NCI-H1417 treated with DMSO at 0.1 percent for 48 hours (cell line): Measurements from ENCODE around the gene MXD1.

Experiments used
- DNase-seq: peaks from one replicate; lab custom pipeline; 2025; lab: John Stamatoyannopoulos, UW

MXD1 gene

DNA sequence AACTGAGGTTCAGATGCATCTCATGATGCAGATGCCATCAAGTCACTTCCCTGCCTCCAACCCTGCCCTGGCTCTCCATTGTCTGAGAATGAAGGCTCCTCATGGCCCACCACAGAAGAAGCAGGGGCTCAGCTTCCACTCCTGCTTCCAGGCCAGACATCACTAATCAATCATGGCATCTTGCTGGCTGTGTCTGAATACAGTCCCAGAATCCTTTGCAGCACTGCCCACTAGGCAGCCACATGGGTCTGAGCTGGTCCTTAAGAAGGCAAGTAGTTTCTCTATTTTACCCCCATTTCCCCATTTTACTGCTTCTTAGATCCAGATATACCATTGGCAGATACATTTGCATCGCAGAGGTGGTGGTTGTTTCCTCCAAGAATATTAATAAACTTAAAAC lies 39.2 kb downstream of the MXD1 start:
- DNase-seq: no peak

DNA sequence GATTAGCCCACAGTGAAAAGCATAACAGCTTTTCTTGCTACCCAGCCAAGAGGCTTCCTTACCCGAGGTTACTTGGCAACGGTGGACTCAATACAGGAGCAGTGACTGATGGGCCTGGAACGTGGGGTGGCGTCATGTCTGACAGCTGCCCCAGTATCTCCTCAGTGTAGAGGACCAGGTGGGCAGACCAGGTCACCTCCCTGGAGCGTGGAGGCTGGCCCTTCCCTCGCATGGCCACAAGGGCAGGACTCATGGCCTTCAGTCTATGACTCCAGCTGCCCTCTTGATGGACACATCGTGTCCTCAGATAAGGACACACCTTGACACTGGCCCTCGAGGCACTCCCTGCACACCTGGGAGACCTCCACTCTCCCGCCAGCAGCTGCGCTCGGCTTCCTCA lies 40.1 kb downstream of the MXD1 start:
- DNase-seq: no peak

DNA sequence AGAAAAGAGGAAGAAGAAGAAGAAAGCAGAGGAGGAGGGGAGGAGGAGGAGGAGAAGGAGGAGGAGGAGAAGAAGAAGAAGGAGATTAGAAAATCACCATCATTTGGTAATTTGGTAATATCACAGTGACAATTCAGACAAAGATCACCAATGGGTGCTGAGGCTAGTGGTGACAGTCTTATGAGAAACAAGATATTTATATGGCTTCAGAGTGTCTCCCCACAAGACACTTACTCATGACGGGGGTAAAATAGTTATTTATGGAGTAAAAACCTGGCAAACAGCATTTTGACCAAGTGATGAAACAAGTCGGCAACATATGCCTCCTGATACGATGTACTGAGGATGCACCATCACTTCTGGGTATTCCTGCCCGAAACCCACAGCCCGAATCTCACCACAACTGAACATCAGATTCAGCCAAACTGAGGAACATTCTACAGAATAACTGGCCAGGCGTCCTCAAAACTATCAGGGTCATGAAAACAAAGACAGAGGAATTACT lies 41.6 kb downstream of the MXD1 start:
- DNase-seq: no peak

DNA sequence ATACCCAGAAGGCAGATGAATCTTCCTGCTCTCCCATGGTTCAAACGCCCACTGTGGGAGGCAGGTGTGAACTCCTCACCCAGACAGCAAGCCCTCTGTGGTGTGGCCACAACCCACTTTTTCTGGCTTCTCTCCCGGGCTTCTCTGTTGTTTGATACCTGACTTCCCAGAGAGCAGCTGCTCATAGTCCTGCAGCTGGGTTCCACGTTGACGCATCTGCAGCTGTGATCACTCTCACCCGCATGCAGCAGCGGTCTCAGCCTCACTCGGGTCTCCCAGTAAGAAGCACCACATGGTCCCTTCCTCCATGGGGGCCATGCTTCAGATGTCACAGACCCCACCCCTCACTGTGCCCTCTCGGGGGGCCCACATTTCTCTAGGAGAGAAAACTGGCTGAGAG lies 43.1 kb downstream of the MXD1 start:
- DNase-seq: no peak

DNA sequence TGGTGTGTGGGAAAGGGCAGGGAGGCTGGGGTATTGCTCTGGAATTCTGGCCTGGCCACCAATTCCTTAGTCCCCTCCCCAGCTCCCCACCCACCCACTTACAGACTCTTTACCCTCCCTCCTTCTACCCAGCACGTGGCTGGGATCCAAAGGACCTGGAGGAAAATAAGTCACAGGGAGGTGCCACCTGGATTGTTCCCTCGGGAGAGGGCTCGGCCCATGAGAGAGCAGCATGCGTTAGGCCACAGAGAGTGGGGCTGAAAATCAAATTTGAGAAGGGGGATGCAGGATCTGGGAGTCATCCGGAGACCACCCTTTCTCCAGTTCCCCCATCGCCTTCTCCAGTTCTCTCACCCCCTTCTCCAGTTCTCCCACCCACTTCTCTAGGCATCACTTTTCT lies 43.6 kb downstream of the MXD1 start:
- DNase-seq: no peak

DNA sequence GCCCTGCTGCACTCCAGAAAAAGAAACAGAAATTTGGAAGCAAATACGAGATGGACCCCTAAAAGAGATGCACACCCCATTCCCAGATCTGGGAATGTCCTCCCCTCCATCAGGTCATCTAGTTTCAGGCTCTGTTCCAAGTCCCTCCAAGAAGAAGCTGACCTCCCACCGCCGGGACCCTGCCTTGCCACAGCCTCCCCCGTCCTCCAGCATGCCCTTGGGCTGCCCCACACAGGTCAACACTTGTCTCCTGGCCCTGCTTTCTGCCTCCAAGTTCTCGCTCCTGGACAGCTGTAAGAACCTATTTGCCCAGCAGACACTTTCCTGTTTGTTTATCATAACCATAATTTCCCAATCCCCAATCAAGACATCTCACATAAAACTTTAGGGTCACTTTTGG lies 44.5 kb downstream of the MXD1 start:
- no peak for DNase-seq

DNA sequence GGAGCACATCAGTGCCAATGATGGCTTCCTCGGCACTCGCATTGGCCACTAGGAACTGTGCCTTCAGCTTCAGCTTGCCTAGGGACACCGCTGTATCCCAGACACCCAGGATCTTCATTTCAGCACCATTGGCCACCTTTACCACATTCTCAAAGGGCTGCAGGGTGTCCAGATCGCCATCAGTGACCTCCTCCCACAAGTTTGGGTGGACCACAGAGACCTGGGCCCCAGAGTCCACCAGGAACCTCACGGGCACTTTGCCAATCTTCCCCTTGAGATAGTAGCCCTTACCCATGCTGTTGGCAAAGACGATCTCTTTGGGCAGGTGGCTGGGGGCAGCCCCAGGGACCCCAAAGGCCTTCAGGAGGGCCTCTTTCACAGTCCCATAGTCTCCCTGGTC lies 45.9 kb downstream of the MXD1 start:
- no peak for DNase-seq

DNA sequence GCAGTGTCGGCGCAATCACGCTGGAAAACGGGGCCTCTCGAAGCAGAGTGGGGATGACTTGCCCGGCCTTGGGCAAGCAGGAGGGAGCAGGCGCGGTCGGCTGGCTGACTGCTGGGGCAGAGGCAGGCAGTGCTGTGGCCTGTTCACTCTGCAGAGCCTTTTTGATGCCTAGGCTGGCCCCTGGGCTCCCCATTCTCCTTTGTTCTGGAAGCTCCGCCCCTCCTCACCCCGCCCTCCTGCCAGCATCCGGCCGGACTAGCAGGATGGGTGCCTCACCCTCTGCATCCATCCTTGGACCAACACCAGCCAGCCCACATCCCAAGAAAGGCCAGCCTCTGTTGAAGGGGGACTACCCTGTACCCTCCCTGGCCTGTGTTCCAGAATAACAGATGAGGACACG lies 46.6 kb downstream of the MXD1 start, which contains the start of gene ASPRV1:
TSS of gene ASPRV1 (minus strand) at position 136 of the 400 bp plus-strand sequence. CDS start 195 bp downstream, outside the sequence.
- DNase-seq: no peak

DNA sequence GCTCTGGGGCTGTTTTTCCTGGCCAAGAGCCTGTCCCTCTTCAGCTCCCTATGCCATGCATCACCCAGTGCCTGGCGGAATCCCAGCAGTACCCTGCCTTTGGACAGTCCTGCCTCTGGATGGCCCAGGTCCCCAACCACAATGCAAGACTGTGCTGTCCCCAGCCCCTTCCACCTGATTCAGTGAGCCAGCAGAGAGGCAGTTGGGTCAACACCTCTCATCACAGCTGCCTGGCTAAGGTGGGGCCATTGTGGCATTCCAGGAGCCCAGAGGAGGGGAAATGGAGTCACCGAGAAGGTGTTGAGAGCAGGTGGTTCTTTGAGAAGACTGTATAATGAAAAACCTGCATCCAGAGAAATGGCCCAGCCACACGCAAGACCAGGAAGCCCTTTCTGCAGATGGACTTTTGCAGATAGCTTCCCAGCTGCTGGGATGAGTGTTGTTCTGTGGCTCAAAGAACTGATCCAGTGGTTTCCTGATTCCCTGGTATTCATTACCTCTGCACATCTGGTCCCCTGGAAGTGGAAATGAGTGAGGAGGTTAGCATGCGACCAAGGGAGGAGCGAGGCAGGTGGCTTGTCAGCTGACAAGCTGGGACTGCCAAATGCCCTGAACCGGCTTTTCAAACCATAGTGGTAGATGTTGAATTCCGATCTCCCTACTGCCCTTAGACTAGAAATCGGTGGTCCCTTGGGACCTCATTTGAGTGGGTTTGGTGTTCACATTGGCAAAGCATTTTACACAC lies 48.2 kb downstream of the MXD1 start:
- no peak for DNase-seq

DNA sequence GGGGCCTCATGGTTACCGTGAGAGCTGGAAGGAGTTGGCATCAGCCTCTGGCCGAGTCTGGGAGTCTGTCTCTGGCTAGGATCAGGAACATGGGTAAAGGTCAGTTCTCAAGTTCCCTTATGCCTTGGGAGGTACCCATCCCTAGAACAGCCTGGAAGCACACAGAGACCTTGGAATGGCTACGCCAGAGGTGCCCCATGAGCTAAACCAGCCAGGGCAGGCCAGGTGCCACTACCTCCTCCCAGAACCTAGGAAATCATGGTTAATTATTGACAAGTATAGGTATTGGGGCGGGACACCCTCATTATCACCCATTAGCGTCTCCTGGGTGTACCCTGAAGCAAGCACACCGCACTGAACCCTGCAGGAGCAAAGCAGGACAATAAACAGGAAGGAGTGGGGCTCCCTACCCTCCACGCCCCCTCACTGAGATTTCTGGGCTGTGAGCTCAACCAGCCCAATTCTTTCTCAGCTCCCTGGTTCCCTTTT lies 49.5 kb downstream of the MXD1 start:
- no peak for DNase-seq

DNA sequence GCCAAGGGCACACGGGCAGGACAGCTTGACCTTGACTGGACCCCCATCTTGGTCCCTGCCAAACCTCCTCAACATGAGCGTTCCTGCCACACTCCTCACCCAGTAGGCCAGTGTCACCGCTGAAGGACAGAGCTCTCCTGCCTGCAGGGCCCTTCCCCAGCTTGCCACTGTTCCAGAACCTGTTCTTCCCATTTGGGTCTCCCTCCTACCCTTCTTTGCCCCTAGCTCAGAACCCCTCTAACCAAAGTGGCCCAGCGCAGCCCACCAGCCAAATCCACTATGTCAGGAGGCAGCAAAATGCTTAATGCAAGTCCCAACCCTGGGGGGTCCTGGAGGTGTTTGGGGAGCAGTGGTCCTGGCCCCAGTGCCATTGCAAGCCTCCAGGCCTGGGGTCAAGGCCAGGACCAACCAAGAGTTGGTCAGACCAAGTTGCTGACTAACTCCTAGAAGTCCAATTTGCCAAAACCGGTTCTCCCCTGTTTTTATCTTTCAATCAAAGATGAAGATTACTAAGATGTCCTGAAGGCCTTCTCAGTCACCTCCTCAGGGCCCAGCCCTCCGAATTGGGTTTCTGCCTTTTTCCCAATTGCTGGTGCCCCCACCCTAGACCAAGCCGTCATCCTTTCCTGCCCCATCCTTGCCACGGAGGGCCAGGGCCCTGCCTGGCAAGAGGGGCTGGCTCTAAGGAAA lies 51.0 kb downstream of the MXD1 start:
- no peak for DNase-seq

DNA sequence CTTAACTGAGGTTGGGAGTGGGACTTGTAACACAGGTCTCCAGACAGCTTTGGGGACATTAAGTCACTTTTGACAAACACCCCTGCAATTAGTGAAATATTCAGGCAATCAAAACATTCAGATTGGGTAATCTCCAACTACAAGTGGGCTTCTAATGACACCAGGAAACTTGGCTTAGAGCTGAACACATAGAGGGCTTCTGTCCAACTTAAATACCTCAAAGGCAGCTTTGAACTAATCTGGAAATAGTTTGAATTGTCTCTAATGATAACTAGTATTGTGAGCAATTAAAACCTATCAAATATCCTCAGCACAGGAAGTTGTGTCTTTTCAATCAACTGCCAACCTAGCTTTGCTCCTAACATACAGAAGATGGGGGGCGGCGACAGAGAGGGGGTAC lies 51.6 kb downstream of the MXD1 start:
- DNase-seq: no peak

DNA sequence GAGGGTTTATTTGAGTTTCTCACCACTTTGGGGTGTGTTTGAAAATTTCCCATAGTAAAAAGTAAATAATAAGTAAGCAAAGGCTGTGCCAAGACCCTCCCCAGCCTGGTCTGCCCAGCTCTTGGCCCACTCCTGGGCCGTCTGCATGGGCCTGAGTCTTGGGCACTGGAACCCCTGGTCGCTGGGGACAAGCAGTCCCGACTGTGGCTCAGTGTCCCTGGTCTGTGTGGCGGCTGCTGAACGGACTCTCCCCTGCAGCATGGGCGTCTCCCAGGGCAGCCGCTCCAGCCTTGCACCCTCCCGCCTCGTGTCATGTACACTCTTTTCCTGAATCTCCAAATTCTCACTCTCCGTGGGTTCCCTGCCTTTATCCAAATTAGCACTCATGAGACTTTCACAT lies 53.7 kb downstream of the MXD1 start:
- no peak for DNase-seq

DNA sequence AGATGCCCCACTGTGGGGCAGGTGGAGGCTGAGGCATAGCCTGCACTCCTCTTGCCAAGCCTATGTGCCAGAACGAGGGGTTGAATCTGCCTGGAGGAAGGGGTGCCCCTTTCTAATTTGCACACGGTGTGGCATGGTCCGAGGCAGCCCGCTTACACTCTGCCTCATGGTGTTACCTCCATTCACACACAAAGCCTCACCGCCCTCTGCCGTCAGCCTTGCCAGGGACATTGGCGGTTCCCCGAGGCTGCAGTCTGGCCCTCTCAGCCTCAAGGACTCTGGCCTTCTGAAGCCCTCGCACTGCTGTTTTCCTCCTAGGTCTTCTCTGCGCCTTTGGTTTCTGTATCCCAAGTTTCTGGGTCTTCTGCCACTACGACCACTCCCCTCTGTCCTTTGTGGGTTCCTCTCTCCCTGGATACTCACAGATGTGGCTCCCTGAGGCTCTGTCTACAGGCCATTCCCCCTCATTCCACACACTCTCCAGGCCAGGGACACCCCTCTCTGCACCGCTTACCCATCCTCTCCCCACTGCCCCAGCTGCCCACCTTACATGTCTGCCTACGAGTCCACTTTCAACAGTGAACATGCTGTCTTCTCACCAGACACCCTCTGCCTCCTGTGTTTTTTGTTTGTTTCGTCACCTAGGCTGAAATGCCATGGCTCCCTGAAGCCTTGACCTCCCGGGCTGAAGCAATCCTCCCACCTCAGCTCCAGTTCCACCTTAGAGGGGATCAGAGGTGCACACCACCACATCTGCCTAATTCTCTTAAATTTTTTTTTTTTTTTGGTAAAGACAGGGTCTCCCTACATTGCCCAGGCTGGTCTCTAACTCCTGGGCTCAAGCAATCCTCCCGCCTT lies 54.4 kb downstream of the MXD1 start:
- no peak for DNase-seq

DNA sequence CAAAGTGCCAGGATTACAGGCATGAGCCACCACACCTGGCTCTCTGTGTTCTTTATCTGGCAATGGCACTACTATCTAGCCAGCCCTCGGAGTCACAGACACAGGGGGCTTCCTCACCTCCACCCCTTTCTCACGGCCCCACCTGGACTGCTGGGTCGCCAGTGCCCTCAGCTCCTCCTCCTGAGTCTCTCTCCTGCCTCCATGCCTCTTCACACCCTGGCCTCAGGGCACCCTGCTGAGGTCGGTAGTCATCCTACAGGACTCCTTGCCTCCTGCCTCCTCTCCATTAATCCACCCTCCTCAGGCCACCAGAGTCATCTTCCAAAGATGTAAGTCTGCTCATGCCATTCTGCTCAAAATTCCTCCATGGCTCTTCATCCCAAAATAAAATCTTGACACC lies 55.1 kb downstream of the MXD1 start:
- no peak for DNase-seq

DNA sequence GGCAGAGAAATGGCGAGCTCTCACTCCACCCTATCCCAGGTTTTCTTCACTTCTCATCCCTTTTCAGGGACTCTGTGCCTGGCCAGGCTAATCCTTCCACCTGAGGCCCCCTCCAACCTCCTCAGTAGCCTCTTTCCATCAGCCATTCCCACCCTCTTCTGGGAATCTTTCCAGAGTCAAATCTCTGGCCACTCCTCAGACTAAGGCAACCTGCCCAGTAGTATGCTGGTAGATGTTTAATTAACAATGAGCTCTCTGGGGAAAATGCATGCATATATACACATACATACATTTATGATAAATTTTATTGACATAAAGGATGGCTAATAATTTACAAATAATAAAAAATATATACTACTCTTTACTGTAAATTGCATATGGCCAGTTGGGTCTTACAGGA lies 57.9 kb downstream of the MXD1 start:
- no peak for DNase-seq

DNA sequence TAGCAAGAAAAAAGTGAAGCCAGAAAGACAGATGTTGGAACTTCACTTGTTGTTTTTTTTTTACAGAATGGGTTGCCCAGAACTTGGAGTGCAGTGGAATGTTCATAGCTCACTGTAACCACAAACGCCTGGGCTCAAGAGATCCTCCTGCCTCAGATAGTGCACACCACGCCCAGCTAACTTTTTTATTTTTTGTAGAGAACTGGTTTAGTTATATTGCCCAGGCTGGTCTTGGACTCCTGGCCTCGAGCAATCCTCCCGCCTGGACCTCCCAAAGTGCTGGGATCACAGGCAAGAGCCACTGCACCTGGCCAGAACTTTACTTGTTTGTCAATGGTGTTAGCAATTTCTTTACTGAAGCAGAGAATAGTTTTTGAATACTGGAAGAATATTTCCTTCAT lies 58.4 kb downstream of the MXD1 start:
- no peak for DNase-seq

DNA sequence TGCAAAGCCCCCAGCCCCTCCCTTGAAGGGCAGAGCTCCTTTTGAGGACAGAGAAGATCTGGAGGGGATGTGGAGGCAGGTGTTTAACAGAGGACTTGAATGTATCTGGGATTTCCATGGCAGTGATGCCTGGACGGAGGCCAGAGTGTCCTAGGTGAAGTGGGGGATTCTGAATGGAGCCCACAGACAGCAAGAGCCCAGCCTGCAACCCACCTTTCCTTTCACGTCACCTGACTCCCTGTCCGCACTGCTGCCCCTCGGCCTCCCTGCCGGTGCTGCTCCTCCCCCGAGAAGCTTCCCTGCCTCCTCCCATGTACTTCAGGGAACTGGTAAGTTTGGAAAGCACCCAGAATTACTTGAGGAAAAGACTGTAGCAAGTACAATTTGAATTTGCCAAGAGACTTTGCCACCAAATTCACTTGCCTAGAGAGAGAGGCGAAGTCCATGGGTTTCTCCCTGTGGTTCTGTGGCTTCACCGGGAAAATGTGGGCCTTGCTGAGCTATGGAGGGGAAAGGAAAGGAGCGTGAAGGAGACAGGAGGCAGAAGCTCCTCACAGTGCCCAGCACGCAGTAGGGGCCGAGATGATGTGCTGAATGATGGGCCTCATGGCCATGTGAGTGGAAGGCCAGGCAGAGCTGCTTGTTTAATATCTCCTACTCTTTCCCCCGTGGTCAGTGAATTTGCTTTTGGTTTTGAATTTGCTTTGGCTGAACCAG lies 60.4 kb downstream of the MXD1 start:
- no peak for DNase-seq

DNA sequence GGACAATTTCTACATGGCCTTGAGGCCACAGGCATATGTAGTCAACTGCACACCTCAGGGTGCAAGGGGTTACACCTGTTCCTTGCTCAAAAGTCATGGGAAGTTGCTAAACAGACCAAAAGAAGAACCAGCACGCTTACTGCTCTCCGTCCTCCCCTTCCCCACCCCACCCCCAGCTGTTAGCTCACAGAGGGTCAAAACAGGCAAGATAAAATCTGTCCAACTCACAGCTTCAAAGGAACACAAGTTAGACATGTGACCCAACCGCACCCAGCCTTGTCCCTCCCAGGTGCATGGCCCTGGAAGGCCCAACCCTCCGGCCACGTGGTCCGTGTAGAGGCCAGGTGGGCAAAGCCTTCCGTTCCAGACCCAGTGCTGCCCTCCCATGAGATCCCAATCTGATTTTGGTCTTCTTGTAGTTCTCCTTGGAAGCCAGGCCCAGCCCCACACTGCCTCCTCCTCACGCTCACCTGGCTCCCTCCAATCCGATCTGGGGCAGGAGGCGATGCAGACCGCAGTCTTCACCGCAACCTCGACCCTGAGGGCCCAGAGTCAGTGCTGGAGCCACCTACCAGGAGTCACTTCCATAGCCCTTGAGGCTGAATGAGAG lies 61.0 kb downstream of the MXD1 start:
- no peak for DNase-seq

DNA sequence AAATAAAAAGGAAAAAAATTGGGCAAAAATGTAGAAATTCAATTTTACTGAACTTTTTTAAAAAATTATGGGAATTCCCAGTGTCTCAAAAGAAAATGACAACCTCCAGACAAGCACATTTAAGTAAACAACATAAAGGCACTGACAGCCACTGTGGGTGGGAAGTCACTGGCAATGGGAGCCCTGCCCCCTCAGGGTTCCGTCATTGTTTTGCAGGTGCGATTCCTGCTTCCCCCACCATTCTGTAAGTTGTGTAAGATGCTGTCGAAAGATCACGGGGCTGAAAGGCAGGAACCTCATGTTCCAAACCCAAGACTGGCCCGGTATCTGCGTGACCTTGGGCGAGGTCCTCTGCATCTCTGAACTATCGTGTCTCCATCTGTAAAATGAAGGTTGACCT lies 62.3 kb downstream of the MXD1 start:
- no peak for DNase-seq

DNA sequence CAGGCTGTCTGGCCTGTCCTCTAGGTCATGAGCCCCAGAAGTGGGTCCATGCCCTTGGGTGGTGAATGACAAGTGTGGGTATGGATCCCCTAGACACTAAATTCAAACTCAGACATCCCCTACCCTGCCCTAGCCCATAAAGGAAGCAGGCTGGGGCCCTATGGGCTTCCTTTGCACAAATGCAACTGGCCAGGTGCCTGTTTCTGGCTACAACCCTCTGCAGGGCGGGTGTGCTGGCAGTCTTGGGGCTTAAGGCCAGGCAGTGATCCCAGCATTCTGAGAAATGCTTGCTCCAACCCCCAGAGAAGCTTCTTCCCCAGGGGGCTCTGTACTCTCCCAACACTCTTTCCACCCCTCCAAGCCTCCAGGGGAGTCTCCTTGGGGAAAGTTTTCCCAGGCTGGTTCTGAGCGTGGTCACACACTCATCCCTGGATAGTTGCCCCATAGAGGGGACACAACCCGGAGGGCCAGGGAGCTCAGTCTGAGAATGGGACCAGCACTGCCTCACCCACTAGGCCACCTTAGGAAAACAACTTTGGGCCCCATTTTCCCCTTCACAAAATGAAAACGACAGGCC lies 63.1 kb downstream of the MXD1 start:
- DNase-seq: no peak
